ENCODE data around the gene PRKCE.

GRCh38 chr2:45713136-45713535, 61.7 kb downstream of the PRKCE start:
- TF ChIP-seq CTCF (IDR thresholded peaks at IDR 0.05) (no peak), POLR2A (IDR thresholded peaks at IDR 0.05) (no peak)
